ENCODE results near the gene CCL18. TPM values are rescaled to one million over a fixed set of nuclear protein-coding genes. Genes with fewer than 3 reads are reported as not detected.
"Not testable (repeated sequence)": the region's sequence is repeated elsewhere in the genome, so short reads cannot be mapped to it uniquely, and the experiment has no call there.

CCL18 gene
- total RNA-seq, 1 donor from 2014 or later, result not detected

GRCh38 chr17:36107660-36108059 is 43.6 kb downstream of the CCL18 start:
- DNase-seq (ENCODE audit: low spot score, unreplicated experiment), result no peak
- H3K9me3 Mint-ChIP-seq (ENCODE audit: low read depth), result peaks cover 9% of the 10 kb centered on the region
- no peak for TF ChIP-seq CTCF (IDR thresholded peaks at IDR 0.05; ENCODE audit: unreplicated experiment)
- H3K4me3 Mint-ChIP-seq (ENCODE audit: low read depth), result no peak overlapping the region
- peaks cover 4% of the 10 kb centered on the region for H3K4me1 Mint-ChIP-seq (ENCODE audit: low read depth)
- no peak overlapping the region for H3K27ac Mint-ChIP-seq
- H3K27me3 Mint-ChIP-seq, result peaks cover 20% of the 10 kb centered on the region
- no peaks in the 10 kb centered on the region for H3K36me3 Mint-ChIP-seq (ENCODE audit: insufficient read depth)

GRCh38 chr17:36108265-36108664 is 44.2 kb downstream of the CCL18 start:
- H3K27ac Mint-ChIP-seq; H3K36me3 Mint-ChIP-seq (ENCODE audit: insufficient read depth); H3K4me1 Mint-ChIP-seq (ENCODE audit: low read depth); DNase-seq (ENCODE audit: low spot score, unreplicated experiment); H3K4me3 Mint-ChIP-seq (ENCODE audit: low read depth): not testable (repeated sequence)
- H3K9me3 Mint-ChIP-seq (ENCODE audit: low read depth), result peaks cover 11% of the 10 kb centered on the region
- peaks cover 20% of the 10 kb centered on the region for H3K27me3 Mint-ChIP-seq

- DNase-seq (ENCODE audit: low spot score, unreplicated experiment), result no peak
- peaks cover 2% of the 10 kb centered on the region for H3K4me1 Mint-ChIP-seq (ENCODE audit: low read depth)
- no peaks in the 10 kb centered on the region for H3K36me3 Mint-ChIP-seq (ENCODE audit: insufficient read depth)
These were observed 47.0 kb downstream of the CCL18 start for GRCh38 chr17:36111068-36111490.

DNA sequence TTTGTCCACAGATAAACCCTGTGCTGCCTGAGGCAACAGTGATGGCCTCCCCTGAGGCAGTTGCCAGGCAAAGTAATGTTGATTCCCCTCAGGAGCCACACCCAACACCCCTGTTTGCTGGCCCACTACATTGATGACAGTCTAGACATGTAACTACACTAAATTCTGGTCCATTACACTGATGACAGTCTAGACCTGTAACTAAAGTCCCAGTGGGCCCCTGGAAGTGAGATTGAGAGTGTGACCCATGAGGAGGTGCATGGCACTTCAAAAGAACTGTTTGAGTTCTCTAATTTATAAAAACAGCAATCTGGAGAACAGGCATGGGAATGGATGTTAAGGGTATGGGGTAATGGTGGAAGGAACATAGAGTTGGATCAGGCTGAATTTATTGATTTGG is 48.5 kb downstream of the CCL18 start:
- Mint-ChIP-seq H3K36me3 (ENCODE audit: insufficient read depth) (no peaks in the 10 kb centered on the region), H3K27ac (no peak overlapping the region)

More at GRCh38 chr17:36111068-36111490, 47.0 kb downstream of the CCL18 start:
- peaks cover 11% of the 10 kb centered on the region for H3K9me3 Mint-ChIP-seq (ENCODE audit: low read depth)
- no peak overlapping the region for H3K27ac Mint-ChIP-seq
- no peak overlapping the region for H3K4me3 Mint-ChIP-seq (ENCODE audit: low read depth)
- no peak for TF ChIP-seq CTCF (IDR thresholded peaks at IDR 0.05; ENCODE audit: unreplicated experiment)
- peaks cover 5% of the 10 kb centered on the region for H3K27me3 Mint-ChIP-seq

GRCh38 chr17:36113131-36113530 is 49.1 kb downstream of the CCL18 start:
- H3K4me1 Mint-ChIP-seq (ENCODE audit: low read depth); DNase-seq (ENCODE audit: low spot score, unreplicated experiment); H3K27me3 Mint-ChIP-seq; H3K4me3 Mint-ChIP-seq (ENCODE audit: low read depth); H3K36me3 Mint-ChIP-seq (ENCODE audit: insufficient read depth); H3K27ac Mint-ChIP-seq: not testable (repeated sequence)
- H3K9me3 Mint-ChIP-seq (ENCODE audit: low read depth), result peaks cover 11% of the 10 kb centered on the region

More for the DNA sequence above, 48.5 kb downstream of the CCL18 start:
- no peak overlapping the region for H3K4me3 Mint-ChIP-seq (ENCODE audit: low read depth)
- no peak for DNase-seq (ENCODE audit: low spot score, unreplicated experiment)
- H3K9me3 Mint-ChIP-seq (ENCODE audit: low read depth), result peaks cover 11% of the 10 kb centered on the region
- H3K27me3 Mint-ChIP-seq, result no peaks in the 10 kb centered on the region
- no peak for TF ChIP-seq CTCF (IDR thresholded peaks at IDR 0.05; ENCODE audit: unreplicated experiment)
- peaks cover 2% of the 10 kb centered on the region for H3K4me1 Mint-ChIP-seq (ENCODE audit: low read depth)

GRCh38 chr17:36114971-36115648 is 51.0 kb downstream of the CCL18 start:
- not testable (repeated sequence) for H3K4me1 Mint-ChIP-seq (ENCODE audit: low read depth); H3K27me3 Mint-ChIP-seq; H3K27ac Mint-ChIP-seq; DNase-seq (ENCODE audit: low spot score, unreplicated experiment); H3K4me3 Mint-ChIP-seq (ENCODE audit: low read depth); H3K36me3 Mint-ChIP-seq (ENCODE audit: insufficient read depth)
- H3K9me3 Mint-ChIP-seq (ENCODE audit: low read depth), result peaks cover 11% of the 10 kb centered on the region

DNA sequence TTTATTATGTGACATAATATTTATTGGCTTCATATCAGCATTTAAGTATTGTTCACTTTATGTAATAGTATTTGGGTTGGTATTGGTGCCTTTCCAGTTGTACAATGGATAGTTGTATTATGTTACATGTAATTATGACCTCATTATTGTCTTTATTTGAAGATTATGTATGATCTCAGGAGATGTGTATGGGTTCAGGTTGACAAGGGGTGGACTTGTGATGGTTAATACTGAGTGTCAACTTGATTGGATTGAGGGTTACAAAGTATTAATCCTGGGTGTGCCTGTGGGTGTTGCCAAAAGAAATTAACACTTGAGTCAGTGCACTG is 51.5 kb downstream of the CCL18 start:
- not testable (repeated sequence) for H3K27ac Mint-ChIP-seq; DNase-seq (ENCODE audit: low spot score, unreplicated experiment); H3K4me1 Mint-ChIP-seq (ENCODE audit: low read depth); H3K27me3 Mint-ChIP-seq; H3K4me3 Mint-ChIP-seq (ENCODE audit: low read depth); H3K36me3 Mint-ChIP-seq (ENCODE audit: insufficient read depth)
- peaks cover 11% of the 10 kb centered on the region for H3K9me3 Mint-ChIP-seq (ENCODE audit: low read depth)
